Liver (tissue), 9 donors: ENCODE data around the gene THTPA. TPM values are rescaled to one million over a fixed set of nuclear protein-coding genes. Genes with fewer than 3 reads are reported as not detected.

Experiments used
- DNase-seq: peaks from one replicate; pipeline ENCODE4 v3.0.0-alpha.2; 2017; ENCODE audit warnings: low spot score
- H3K27ac ChIP-seq, 2 donors: one replicate each; pipeline ENCODE4 v1.7.0; 2013; ENCODE audit warnings: inconsistent platforms in 2 of 2, low read length in 2 of 2, control low read depth in 1 of 2, low read depth in 1 of 2, mild to moderate bottlenecking in 1 of 2
- H3K27me3 ChIP-seq, 4 donors: one replicate each; pipeline versions ENCODE4 v1.6.1 to v1.7.0; 2013; ENCODE audit warnings: low read length in 3 of 4, inconsistent platforms in 1 of 4, mild to moderate bottlenecking in 1 of 4, moderate library complexity in 1 of 4; ENCODE audit not compliant: control insufficient read depth in 4 of 4, insufficient read depth in 4 of 4
- H3K36me3 ChIP-seq, 4 donors: one replicate each; pipeline versions ENCODE4 v1.6.1 to v1.7.0; 2013; ENCODE audit warnings: low read length in 3 of 4, mild to moderate bottlenecking in 3 of 4, low read depth in 1 of 4, moderate library complexity in 1 of 4; ENCODE audit not compliant: control insufficient read depth in 4 of 4, insufficient read depth in 3 of 4
- H3K4me1 ChIP-seq, 4 donors: one replicate each; pipeline versions ENCODE4 v1.6.1 to v1.7.0; 2013; ENCODE audit warnings: low read length in 3 of 4, mild to moderate bottlenecking in 3 of 4, moderate library complexity in 1 of 4; ENCODE audit not compliant: control insufficient read depth in 4 of 4, insufficient read depth in 4 of 4
- H3K4me3 ChIP-seq, 3 donors: one replicate each; pipeline versions ENCODE4 v1.6.1 to v1.7.0; 2013; ENCODE audit warnings: low read length in 3 of 3, control low read depth in 1 of 3, low read depth in 1 of 3, mild to moderate bottlenecking in 1 of 3
- H3K9ac ChIP-seq, 2 donors: one replicate each; pipeline ENCODE4 v1.7.0; 2013; ENCODE audit warnings: low read length in 2 of 2, mild to moderate bottlenecking in 2 of 2, moderate library complexity in 2 of 2, control low read depth in 1 of 2, low read depth in 1 of 2
- H3K9me3 ChIP-seq, 4 donors: one replicate each; pipeline versions ENCODE4 v1.6.1 to v1.7.0; 2013; ENCODE audit warnings: low read length in 3 of 4; ENCODE audit not compliant: control insufficient read depth in 4 of 4
- CTCF ChIP-seq: fragments of 150-350 bp; IDR thresholded peaks from 2 replicates; pipeline ENCODE4 v1.5.1; 2017; ENCODE audit warnings: improper control_type of control experiment, low read depth, low read length; ENCODE audit not compliant: missing input control
- EGR1 ChIP-seq, 2 donors: IDR thresholded peaks; 2 replicates each; pipeline ENCODE4 v1.6.1; 2016 to 2018; ENCODE audit warnings: antibody characterized with exemption in 2 of 2, low read depth in 2 of 2
- FOXA1 ChIP-seq: IDR thresholded peaks from 2 replicates; pipeline ENCODE4 v1.6.1; 2016; ENCODE audit warnings: antibody characterized with exemption
- FOXA2 ChIP-seq: IDR thresholded peaks from 2 replicates; pipeline ENCODE4 v1.6.1; 2016; ENCODE audit warnings: antibody characterized with exemption
- GABPA ChIP-seq, 2 donors: IDR thresholded peaks in 1 of 2; conservative IDR thresholded peaks in 1 of 2; 2 replicates each; pipeline ENCODE4 v1.6.1; 2016; ENCODE audit warnings: antibody characterized with exemption in 2 of 2, mild to moderate bottlenecking in 1 of 2, moderate library complexity in 1 of 2
- HNF4A ChIP-seq, 2 donors: conservative IDR thresholded peaks; 2 replicates each; pipeline ENCODE4 v1.6.1; 2016; ENCODE audit warnings: antibody characterized with exemption in 2 of 2, mild to moderate bottlenecking in 2 of 2
- HNF4G ChIP-seq: IDR thresholded peaks from 2 replicates; pipeline ENCODE4 v1.6.1; 2016; ENCODE audit warnings: antibody characterized with exemption
- JUND ChIP-seq, 2 donors: IDR thresholded peaks; 2 replicates each; pipeline ENCODE4 v1.6.1; 2016; ENCODE audit warnings: antibody characterized with exemption in 2 of 2
- MAX ChIP-seq: IDR thresholded peaks from 2 replicates; pipeline ENCODE4 v1.6.1; 2016; ENCODE audit warnings: antibody characterized with exemption
- NR2F2 ChIP-seq: IDR thresholded peaks from 2 replicates; pipeline ENCODE4 v1.6.1; 2016; ENCODE audit warnings: antibody characterized with exemption
- RAD21 ChIP-seq, 2 donors: IDR thresholded peaks; 2 replicates each; pipeline ENCODE4 v1.6.1; 2016; ENCODE audit warnings: antibody characterized with exemption in 2 of 2, mild to moderate bottlenecking in 2 of 2
- REST ChIP-seq: IDR thresholded peaks from 2 replicates; pipeline ENCODE4 v1.6.1; 2016; ENCODE audit warnings: antibody characterized with exemption, mild to moderate bottlenecking
- RXRA ChIP-seq, 2 donors: IDR thresholded peaks; 2 replicates each; pipeline ENCODE4 v1.6.1; 2017 to 2018; ENCODE audit warnings: antibody characterized with exemption in 2 of 2, mild to moderate bottlenecking in 1 of 2
- SP1 ChIP-seq: IDR thresholded peaks from 2 replicates; pipeline ENCODE4 v1.6.1; 2018; ENCODE audit warnings: antibody characterized with exemption, mild to moderate bottlenecking
- TAF1 ChIP-seq: conservative IDR thresholded peaks from 2 replicates; pipeline ENCODE4 v1.6.1; 2016; ENCODE audit warnings: antibody characterized with exemption, mild to moderate bottlenecking
- YY1 ChIP-seq: IDR thresholded peaks from 2 replicates; pipeline ENCODE4 v1.6.1; 2016; ENCODE audit warnings: antibody characterized with exemption, mild to moderate bottlenecking
- WGBS: extraction: QIAGEN DNeasy Blood & Tissue Kit; methylation state at CpG from one replicate; pipeline ENCODE4 v1.1.7; 2013; 5-methylcytosine and 5-hydroxymethylcytosine counted together
- polyA plus RNA-seq, 2 donors: library from polyadenylated mRNA; stranded (reverse) in 1 of 2; unstranded in 1 of 2; fragments of 200-250 nt in 1 of 2; fragments of >200 nt in 1 of 2; fragmentation: Nextera tagmentation in 1 of 2; extraction: Ambion mirVana in 1 of 2; gene quantifications; one replicate each; pipeline versions ENCODE4 v1.2.1 to v1.2.3, GENCODE V29; 2013 to 2015
- total RNA-seq, 2 donors: library from RNA; depleted of rRNA; stranded (reverse); fragments of >200 nt; gene quantifications; one replicate each; pipeline ENCODE4 v1.2.3, GENCODE V29; 2014
- TF ChIP-seq, protein P1 (sequence below): IDR thresholded peaks from 2 replicates; pipeline ENCODE4 v1.6.1; 2016; ENCODE audit warnings: antibody characterized with exemption
- TF ChIP-seq, protein P2 (sequence below): IDR thresholded peaks from 2 replicates; pipeline ENCODE4 v1.6.1; 2016; ENCODE audit warnings: antibody characterized with exemption
- donor health status: healthy.
- donor health status: healthy.
- donor health status: healthy.
- donor health status: healthy.
- donor health status: healthy.

The THTPA gene
- total and polyA plus RNA-seq, 4 donors = 7.3 to 19.8 (median 9.9) TPM

- WGBS = 82% methylated on average over 10 of the region's 10 CpGs
- Histone ChIP-seq H3K36me3 (no peaks in the 10 kb centered on the region), H3K9me3 (no peaks in the 10 kb centered on the region), H3K9ac (no peak overlapping the region), H3K4me1 (no peaks in the 10 kb centered on the region), H3K27ac (no peak overlapping the region), H3K4me3 (no peak overlapping the region), H3K27me3 (no peaks in the 10 kb centered on the region)
- DNase-seq = no peak
- TF ChIP-seq TAF1 = no peak
- TF ChIP-seq JUND (IDR thresholded peaks at IDR 0.05) = no peak
- TF ChIP-seq RXRA (IDR thresholded peaks at IDR 0.05) = no peak
- no peak for TF ChIP-seq EGR1 (IDR thresholded peaks at IDR 0.05; ENCODE audit: low read depth in 2 of 2)
- TF ChIP-seq, protein P1, sequence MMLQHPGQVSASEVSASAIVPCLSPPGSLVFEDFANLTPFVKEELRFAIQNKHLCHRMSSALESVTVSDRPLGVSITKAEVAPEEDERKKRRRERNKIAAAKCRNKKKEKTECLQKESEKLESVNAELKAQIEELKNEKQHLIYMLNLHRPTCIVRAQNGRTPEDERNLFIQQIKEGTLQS = no peak
- no peak for TF ChIP-seq HNF4A (conservative IDR thresholded peaks at IDR 0.05)
- no peak for TF ChIP-seq CTCF
- no peak for TF ChIP-seq FOXA1
- no peak for TF ChIP-seq NR2F2
Measured at GRCh38 chr14:23530375-23531055, 25.6 kb upstream of the THTPA start.

DNA sequence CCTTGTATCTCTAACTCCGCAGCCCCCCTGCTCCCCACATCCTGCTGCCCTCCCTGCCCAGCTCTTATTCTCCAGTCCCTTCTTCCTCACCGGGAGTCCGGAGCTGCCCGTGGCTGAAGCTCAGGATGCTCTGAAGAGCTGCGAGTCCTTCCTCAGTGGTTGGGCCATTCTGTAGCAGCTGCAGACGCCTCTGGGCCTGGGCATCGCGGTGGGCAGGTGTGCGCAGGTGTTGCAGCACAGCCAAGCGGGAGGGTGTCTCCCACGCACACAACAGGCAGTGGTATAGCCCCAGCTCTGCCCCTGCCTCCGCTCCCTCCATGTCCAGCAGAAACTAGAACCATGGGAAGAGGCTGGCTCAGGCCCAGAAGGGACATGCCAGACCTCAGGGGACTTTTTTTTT is 24.7 kb upstream of the THTPA start:
- H3K9me3 ChIP-seq = no peaks in the 10 kb centered on the region
- TF ChIP-seq CTCF = no peak
- no peak for TF ChIP-seq JUND (IDR thresholded peaks at IDR 0.05)
- TF ChIP-seq SP1 = no peak
- no peak for TF ChIP-seq HNF4G
- TF ChIP-seq FOXA1 = no peak
- no peak for TF ChIP-seq REST
- TF ChIP-seq, protein P1 = no peak
- TF ChIP-seq MAX = no peak
- no peak for TF ChIP-seq RAD21 (IDR thresholded peaks at IDR 0.05)
- TF ChIP-seq GABPA (IDR thresholded peaks at IDR 0.05 in 1 of 2, conservative IDR thresholded peaks at IDR 0.05 in 1 of 2) = no peak
- TF ChIP-seq TAF1 = no peak
- TF ChIP-seq FOXA2 = no peak
- TF ChIP-seq YY1 = no peak
- TF ChIP-seq HNF4A (conservative IDR thresholded peaks at IDR 0.05) = no peak
- TF ChIP-seq, protein P2, sequence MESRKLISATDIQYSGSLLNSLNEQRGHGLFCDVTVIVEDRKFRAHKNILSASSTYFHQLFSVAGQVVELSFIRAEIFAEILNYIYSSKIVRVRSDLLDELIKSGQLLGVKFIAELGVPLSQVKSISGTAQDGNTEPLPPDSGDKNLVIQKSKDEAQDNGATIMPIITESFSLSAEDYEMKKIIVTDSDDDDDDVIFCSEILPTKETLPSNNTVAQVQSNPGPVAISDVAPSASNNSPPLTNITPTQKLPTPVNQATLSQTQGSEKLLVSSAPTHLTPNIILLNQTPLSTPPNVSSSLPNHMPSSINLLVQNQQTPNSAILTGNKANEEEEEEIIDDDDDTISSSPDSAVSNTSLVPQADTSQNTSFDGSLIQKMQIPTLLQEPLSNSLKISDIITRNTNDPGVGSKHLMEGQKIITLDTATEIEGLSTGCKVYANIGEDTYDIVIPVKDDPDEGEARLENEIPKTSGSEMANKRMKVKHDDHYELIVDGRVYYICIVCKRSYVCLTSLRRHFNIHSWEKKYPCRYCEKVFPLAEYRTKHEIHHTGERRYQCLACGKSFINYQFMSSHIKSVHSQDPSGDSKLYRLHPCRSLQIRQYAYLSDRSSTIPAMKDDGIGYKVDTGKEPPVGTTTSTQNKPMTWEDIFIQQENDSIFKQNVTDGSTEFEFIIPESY = no peak
- TF ChIP-seq NR2F2 = no peak
- no peak for TF ChIP-seq EGR1 (IDR thresholded peaks at IDR 0.05; ENCODE audit: low read depth in 2 of 2)
- TF ChIP-seq RXRA (IDR thresholded peaks at IDR 0.05) = no peak
- H3K4me1 ChIP-seq = no peaks in the 10 kb centered on the region
- no peak overlapping the region for H3K4me3 ChIP-seq
- no peaks in the 10 kb centered on the region for H3K27me3 ChIP-seq
- WGBS = 91% methylated on average over 12 of the region's 12 CpGs
- DNase-seq = no peak
- H3K27ac ChIP-seq = no peak overlapping the region
- H3K9ac ChIP-seq = no peak overlapping the region
- no peaks in the 10 kb centered on the region for H3K36me3 ChIP-seq
